Kasumi-1 (cell line): ENCODE data around the gene ERC2.

ENCODE experiments used
- DNase-seq, 2 experiments: peaks; one replicate each; lab custom pipeline; 2025; lab: John Stamatoyannopoulos, UW

ERC2 gene

DNA sequence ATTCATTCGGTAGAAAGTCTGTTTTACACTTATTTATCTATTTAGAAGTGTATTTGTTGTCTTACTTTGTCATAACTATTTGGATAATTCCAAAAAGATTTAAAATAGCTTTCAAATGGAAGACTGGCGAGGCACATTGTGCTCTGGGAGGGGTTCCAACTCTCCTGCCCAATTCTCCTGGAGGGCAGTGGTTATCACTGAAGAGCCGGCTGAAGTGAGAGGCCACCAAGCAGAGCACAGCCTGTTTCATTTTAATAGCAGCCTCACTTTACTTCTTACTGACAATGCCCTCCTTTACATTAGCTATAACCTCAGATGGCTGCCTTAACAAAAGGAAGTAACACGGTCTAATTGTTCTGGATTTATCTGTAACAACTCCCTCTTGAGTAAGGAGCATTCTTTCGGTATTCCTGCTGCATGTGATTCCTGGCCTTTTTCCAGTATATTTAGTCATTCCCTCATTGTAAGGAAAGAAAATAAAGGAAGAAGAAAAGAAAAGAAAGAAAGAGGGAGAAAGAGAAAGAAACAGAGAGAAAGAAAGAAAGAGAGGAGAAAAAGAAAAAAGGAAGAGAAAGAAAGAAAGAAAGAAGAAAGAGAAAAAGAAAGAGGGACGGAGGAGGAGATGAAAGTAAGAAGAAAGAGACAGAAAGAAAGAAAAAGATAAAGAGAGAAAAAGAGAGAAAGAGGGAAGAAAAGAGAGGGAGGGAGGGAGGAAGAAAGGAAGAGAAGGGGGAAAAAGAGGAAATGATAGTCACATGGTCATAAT lies 641.4 kb downstream of the ERC2 start:
- no peak for DNase-seq

- no peak for DNase-seq
Observed at GRCh38 chr3:55826097-55826496, 642.2 kb downstream of the ERC2 start.

DNA sequence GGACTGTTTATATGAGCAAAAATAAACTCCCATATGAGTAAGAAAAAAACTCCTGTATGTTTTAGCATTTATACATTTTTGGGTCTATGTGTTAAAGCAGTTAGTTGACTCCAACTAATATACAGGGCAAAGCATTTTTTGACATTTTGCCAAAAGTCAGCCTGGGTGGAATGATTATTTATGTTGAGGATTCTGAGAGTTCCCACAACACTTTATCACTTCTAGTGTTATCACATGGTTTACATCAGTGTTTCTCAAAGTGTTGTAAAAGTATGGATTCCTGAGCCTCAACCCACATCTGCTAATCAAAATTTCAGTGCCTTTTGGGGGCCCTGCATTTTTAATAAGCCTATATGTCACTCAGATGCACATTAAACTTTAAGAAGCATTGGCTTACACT lies 643.9 kb downstream of the ERC2 start:
- no peak for DNase-seq

DNA sequence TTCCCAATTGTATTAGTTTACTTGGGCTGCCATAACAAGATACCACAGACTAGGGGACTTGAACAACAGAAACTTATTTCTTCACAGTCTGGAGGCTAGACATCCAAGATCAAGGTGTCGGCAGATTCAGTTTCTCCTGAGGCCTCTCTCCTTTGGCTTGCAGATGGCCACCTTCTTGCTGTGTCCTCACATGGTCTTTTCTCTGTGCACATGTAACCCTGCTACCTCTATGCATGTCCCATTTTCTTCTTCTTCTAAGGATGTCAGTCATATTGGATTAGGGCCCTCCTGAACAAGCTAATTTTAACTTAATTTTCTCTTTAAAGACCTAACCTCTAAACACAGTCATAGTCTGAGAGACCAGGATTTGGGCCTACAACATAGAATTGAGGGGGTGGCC lies 644.4 kb downstream of the ERC2 start:
- no peak for DNase-seq

- no peak for DNase-seq
Observed at GRCh38 chr3:55823001-55823400, 645.3 kb downstream of the ERC2 start.

DNA sequence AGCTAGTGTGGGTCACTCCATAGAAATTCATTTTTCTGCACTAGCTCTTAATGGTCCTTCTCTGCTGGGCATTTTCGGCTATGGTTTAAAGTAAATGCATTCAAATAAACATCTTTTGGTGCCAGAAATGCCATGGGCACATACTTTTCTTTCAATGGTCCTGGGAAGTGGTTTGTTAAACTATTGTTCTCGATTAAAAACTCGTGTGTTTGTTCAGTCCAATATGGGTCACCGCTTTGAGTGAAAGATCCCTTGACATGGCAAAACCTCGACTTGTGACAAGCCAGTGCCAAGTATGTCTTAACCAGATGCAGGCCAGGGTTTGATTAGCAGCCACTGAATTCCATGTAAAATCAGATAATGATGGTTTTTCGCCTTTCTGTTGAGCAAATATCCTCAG lies 649.3 kb downstream of the ERC2 start:
- DNase-seq: no peak

GRCh38 chr3:55818485-55818884 lies 649.8 kb downstream of the ERC2 start:
- DNase-seq: no peak

DNA sequence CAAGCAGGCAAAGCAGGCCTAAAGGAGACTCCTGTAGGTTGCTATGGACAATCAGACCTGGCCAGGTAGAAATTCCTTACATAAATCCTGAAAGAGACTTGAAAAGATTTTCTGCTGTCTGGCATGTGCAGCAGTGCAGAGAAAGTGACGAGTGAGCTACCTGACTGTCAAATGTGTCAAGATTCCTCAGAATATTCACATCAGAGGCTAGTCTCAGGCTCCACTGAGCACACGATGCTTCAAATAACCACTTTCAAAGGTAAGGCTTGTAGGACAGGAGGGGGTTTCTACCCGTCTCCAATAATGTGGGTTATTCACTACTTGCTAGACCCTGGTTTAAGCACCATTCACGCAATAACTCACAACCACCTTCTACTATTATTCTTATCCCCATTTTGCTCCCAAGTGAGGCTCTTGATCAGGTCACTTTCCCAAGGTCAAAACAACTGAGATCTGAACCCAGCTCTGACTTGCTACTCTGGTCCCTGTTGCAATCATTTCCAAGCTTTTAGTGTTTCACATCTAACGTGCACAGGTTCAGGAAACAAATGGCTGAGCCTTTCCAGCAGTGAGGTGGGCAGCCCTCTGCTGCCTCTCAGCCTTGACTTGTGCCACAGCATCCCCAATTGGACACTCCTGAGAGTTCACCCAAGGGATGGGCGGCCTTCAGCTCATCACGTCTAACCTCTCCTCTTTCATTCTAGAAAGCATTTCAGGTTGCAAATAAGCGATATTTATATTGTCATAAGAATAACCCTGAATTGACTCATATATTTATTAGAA lies 651.3 kb downstream of the ERC2 start:
- DNase-seq: no peak

DNA sequence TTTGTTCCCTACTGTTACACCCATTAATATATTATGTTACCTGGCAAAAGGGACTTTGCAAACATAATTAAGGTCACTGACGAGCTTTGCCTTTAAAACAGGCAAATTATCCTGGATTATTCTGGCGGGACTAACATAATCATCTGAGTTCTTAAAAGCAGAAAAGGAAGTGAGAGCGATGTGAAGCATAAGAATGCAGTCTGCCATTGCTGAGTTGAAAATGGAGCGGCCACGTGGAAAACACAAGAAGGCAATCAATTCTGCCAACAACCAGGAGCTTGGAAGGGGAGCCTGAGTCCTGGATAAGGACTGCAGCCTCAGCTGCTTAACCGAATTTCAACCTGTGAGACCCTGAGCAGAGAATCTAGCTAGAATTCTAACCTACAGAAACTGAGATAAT lies 653.0 kb downstream of the ERC2 start:
- no peak for DNase-seq

- DNase-seq: no peak
Observed at GRCh38 chr3:55813268-55814097, 654.8 kb downstream of the ERC2 start.

GRCh38 chr3:55812394-55813013 lies 655.8 kb downstream of the ERC2 start:
- no peak for DNase-seq

DNA sequence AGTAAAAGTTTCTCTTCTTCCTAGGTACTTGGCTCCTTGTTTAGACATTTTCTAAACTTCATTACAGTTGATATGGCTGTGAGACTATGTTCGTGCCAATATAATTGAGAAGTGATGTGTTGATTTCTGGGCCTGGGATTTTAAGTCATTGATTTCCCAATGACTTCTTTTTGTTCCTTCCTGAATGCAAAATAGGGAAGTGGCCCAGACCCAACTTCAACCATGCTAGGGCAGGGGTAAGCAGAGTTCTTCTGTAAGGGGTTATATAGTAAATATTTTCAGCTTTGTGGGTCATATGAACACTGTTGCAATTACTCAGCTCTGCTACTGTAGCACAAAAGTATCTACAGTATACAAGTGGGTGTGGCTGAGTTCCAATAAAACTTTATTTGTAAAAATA lies 661.1 kb downstream of the ERC2 start:
- no peak for DNase-seq

DNA sequence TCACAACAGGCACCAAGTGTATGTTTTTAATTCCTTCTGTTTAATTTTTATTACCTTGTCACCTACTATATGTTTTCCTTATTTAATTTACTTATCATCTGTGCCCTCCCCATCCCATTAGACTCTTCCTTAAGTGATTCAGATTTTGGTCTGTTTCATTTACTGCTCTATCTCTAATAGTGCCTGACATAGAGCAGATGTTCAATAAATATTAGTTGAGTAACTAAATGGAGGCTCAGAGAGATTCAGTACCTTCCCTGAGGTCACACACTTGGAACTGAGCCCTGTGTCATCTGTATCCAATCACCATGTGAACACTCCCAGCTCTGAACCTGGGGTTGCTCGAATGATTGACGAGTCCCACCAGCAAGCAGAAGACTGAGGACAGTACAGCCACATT lies 663.1 kb downstream of the ERC2 start:
- no peak for DNase-seq

GRCh38 chr3:55804170-55805095 lies 663.8 kb downstream of the ERC2 start:
- DNase-seq: no peak

DNA sequence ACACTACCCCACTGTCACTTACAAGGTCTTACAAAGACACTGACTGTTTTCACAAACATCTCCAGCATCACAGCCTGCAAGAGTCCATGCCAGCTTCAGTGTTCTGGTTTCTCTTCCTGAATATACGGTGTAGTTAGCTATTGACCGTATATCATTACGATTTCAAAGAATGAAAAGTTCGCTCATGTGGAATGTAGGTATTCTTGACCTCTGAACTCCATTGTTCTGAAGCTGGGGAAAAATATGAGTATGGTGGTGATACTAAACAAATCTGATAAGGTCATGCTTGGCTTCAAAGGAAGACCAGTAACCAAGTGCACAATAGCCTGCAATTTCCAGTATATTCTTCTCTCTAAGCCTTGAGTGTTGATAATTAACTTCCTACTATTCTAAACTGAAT lies 665.5 kb downstream of the ERC2 start:
- DNase-seq: no peak

DNA sequence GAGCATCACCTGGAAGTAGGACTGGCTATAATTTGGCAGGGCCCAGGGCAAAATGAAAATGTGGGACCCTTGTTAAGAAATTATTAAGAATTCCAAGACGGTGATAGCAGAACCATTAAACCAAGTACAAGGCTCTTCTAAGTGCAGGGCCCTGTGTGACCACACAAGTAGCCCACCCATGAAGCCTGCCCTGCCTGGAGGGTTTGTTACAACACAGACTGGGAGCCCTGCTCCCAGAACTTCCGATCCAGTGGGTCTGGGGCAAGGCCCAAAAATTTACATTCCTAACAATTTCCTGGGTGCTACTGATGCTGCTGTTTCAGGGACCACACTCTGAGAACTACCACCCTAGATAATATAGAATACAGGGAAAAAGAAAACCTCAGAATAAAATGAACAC lies 666.6 kb downstream of the ERC2 start:
- DNase-seq: no peak

- DNase-seq: no peak
Observed at GRCh38 chr3:55801068-55801467, 667.2 kb downstream of the ERC2 start.

DNA sequence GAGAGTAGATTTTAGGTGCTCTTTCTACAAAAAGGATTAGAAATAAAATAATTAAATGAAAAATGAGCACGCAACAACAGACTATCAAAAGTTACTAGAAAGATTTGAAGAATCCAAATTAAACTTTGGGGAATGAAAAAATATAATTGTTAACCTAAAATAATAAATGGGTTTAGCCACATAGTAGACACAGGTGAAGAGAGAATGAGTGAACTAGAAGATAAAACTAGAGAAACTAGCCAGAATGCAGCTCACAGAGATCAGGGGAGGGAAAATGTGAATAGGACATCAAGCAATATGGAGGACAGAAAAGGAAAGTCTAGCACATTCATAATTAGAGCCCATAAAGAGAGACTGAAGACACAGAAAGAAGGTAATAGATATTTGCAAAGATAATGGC lies 670.5 kb downstream of the ERC2 start:
- DNase-seq: no peak

DNA sequence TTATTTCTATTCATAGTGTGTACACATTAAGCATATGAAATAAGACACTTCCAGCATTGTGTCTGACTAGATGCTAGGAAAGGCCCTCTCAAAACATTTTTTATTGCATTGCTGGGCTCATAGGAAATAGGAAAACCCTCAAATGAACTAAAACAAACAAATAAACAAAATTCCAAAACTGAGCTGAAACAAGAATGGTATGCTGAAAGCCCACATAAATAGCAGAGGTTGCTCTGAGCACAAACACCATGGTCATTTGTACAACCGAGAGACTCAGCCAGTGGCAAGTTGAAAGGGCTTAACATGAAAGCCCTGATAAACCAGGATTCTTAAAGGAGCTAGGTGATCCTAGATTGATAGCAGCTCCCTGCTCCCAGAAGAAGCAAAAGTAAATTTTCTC lies 671.2 kb downstream of the ERC2 start:
- DNase-seq: no peak

GRCh38 chr3:55796533-55796932 lies 671.7 kb downstream of the ERC2 start:
- no peak for DNase-seq

DNA sequence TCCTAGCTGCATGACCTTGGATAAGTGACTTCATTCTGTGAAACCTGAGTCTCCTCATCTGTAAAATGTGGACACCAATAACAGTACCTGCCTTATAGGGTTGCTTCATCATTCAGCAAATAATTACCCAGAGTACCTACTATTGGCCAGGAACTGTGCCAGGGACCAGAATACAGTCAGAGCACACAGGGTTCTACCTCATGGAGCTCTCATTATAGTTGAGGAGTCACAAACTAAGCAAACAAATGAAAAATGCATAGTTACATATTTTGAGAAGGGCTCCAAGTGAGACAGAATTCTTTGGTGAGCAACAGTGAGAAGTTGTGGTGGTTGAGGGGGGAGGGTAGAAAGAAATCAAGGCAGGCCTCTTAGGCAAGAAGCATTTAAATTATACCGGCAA lies 672.5 kb downstream of the ERC2 start:
- no peak for DNase-seq
